RWPE2 (cell line): ENCODE results near the gene SERPINE3.

Experiments used
- ATAC-seq: fragments of 200-7000 bp; cut with Tn5 transposase; 3 replicates; pipeline ENCODE4 v1.9.1; 2021; ENCODE audit warnings: low read depth
- DNase-seq: peaks from one replicate; pipeline ENCODE4 v3.0.0-alpha.2; 2020; ENCODE audit warnings: low spot score
- H3K27ac ChIP-seq: fragments of 450-650 bp; 2 replicates; pipeline ENCODE4 v1.5.1; 2017; ENCODE audit warnings: mild to moderate bottlenecking; ENCODE audit not compliant: poor library complexity, severe bottlenecking
- H3K27me3 ChIP-seq: fragments of 250-450 bp; sonication (Bioruptor Pico); 2 replicates; pipeline ENCODE4 v1.5.1; 2021; ENCODE audit warnings: mild to moderate bottlenecking, moderate library complexity; ENCODE audit not compliant: insufficient read depth, poor library complexity, severe bottlenecking
- H3K36me3 ChIP-seq: fragments of 250-450 bp; sonication (Bioruptor Pico); 2 replicates; pipeline ENCODE4 v1.5.1; 2020; ENCODE audit warnings: low read depth, mild to moderate bottlenecking, moderate library complexity
- H3K4me1 ChIP-seq: fragments of 250-450 bp; sonication (Bioruptor Pico); 2 replicates; pipeline ENCODE4 v1.5.1; 2021; ENCODE audit warnings: mild to moderate bottlenecking, moderate library complexity; ENCODE audit not compliant: insufficient read depth, poor library complexity, severe bottlenecking
- H3K4me3 ChIP-seq: fragments of 250-450 bp; sonication (Bioruptor Pico); 2 replicates; pipeline ENCODE4 v1.5.1; 2021; ENCODE audit warnings: mild to moderate bottlenecking, moderate library complexity; ENCODE audit not compliant: severe bottlenecking
- H3K9me3 ChIP-seq: fragments of 250-450 bp; sonication (Bioruptor Pico); 2 replicates; pipeline ENCODE4 v1.5.1; 2021; ENCODE audit warnings: mild to moderate bottlenecking, moderate library complexity; ENCODE audit not compliant: severe bottlenecking
- CTCF ChIP-seq: fragments of 450-650 bp; IDR thresholded peaks from one replicate; pipeline ENCODE4 v1.5.1; 2017; ENCODE audit warnings: mild to moderate bottlenecking, moderate library complexity; ENCODE audit not compliant: poor library complexity, severe bottlenecking

The SERPINE3 gene

GRCh38 chr13:51303063-51303552, 36.4 kb upstream of the SERPINE3 start:
- no peak for ATAC-seq
- no peaks in the 10 kb centered on the region for H3K27me3 ChIP-seq
- no peaks in the 10 kb centered on the region for H3K9me3 ChIP-seq
- H3K4me1 ChIP-seq = no peaks in the 10 kb centered on the region
- no peak overlapping the region for H3K4me3 ChIP-seq
- no peak for DNase-seq
- H3K36me3 ChIP-seq = no peaks in the 10 kb centered on the region
- TF ChIP-seq CTCF = no peak
- no peak overlapping the region for H3K27ac ChIP-seq

- Histone ChIP-seq H3K27ac (no peak overlapping the region), H3K4me3 (no peak overlapping the region), H3K36me3 (no peaks in the 10 kb centered on the region), H3K27me3 (no peaks in the 10 kb centered on the region), H3K9me3 (no peaks in the 10 kb centered on the region), H3K4me1 (no peaks in the 10 kb centered on the region)
- ATAC-seq = no peak
- TF ChIP-seq CTCF = no peak
- DNase-seq = no peak
Measured at GRCh38 chr13:51303882-51304281, 35.6 kb upstream of the SERPINE3 start.

GRCh38 chr13:51305271-51305967, 34.1 kb upstream of the SERPINE3 start:
- Histone ChIP-seq H3K36me3 (no peaks in the 10 kb centered on the region), H3K4me3 (no peak overlapping the region), H3K9me3 (no peaks in the 10 kb centered on the region), H3K27me3 (no peaks in the 10 kb centered on the region), H3K4me1 (no peaks in the 10 kb centered on the region), H3K27ac (no peak overlapping the region)
- DNase-seq (no peak), ATAC-seq (no peak)
- no peak for TF ChIP-seq CTCF

GRCh38 chr13:51308781-51309180, 30.7 kb upstream of the SERPINE3 start:
- no peak overlapping the region for H3K27ac ChIP-seq
- TF ChIP-seq CTCF = no peak
- H3K9me3 ChIP-seq = no peaks in the 10 kb centered on the region
- H3K4me3 ChIP-seq = no peak overlapping the region
- DNase-seq (no peak), ATAC-seq (no peak)
- H3K36me3 ChIP-seq = no peaks in the 10 kb centered on the region
- no peaks in the 10 kb centered on the region for H3K4me1 ChIP-seq
- H3K27me3 ChIP-seq = no peaks in the 10 kb centered on the region

GRCh38 chr13:51311231-51311630, 28.3 kb upstream of the SERPINE3 start:
- no peak for DNase-seq
- H3K27ac ChIP-seq = no peak overlapping the region
- no peak for TF ChIP-seq CTCF
- H3K36me3 ChIP-seq = no peaks in the 10 kb centered on the region
- H3K4me3 ChIP-seq = no peak overlapping the region
- no peak for ATAC-seq
- H3K4me1 ChIP-seq = no peaks in the 10 kb centered on the region
- H3K27me3 ChIP-seq = no peaks in the 10 kb centered on the region
- no peaks in the 10 kb centered on the region for H3K9me3 ChIP-seq
